H9 (cell line): ENCODE results near the gene ZFP62. TPM values are rescaled to one million over a fixed set of nuclear protein-coding genes. Genes with fewer than 3 reads are reported as not detected.

Experiments used
- DNase-seq: peaks from one replicate; pipeline ENCODE4 v3.0.0-alpha.2; 2017
- H2AFZ ChIP-seq: one replicate; pipeline ENCODE4 v1.6.1; 2013; ENCODE audit warnings: mild to moderate bottlenecking, low read length, control low read depth, moderate library complexity
- H2AK5ac ChIP-seq: 2 replicates; pipeline ENCODE4 v1.6.1; 2013; ENCODE audit warnings: low read length, control low read depth, mixed read lengths; ENCODE audit not compliant: insufficient read length
- H2BK120ac ChIP-seq: one replicate; pipeline ENCODE4 v1.6.1; 2013; ENCODE audit warnings: low read depth, mild to moderate bottlenecking, low read length, control low read depth, inconsistent platforms; ENCODE audit not compliant: poor library complexity, severe bottlenecking
- H2BK12ac ChIP-seq: 2 replicates; pipeline ENCODE4 v1.6.1; 2013; ENCODE audit warnings: low read length, control low read depth, mixed read lengths, low read depth; ENCODE audit not compliant: insufficient read length
- H2BK15ac ChIP-seq: 2 replicates; pipeline ENCODE4 v1.6.1; 2013; ENCODE audit warnings: low read depth, low read length, control low read depth
- H2BK20ac ChIP-seq: one replicate; pipeline ENCODE4 v1.6.1; 2013; ENCODE audit warnings: low read depth, mild to moderate bottlenecking, low read length, control low read depth, inconsistent platforms; ENCODE audit not compliant: poor library complexity, severe bottlenecking
- H2BK5ac ChIP-seq: 2 replicates; pipeline ENCODE4 v1.6.1; 2013; ENCODE audit warnings: low read length, control low read depth, mixed read lengths; ENCODE audit not compliant: insufficient read length
- H3K14ac ChIP-seq: 2 replicates; pipeline ENCODE4 v1.6.1; 2013; ENCODE audit warnings: low read length, control low read depth; ENCODE audit not compliant: insufficient read depth
- H3K18ac ChIP-seq: 2 replicates; pipeline ENCODE4 v1.6.1; 2013; ENCODE audit warnings: low read depth, mild to moderate bottlenecking, mixed read lengths, low read length, control low read depth; ENCODE audit not compliant: insufficient read length
- H3K23ac ChIP-seq: 2 replicates; pipeline ENCODE4 v1.6.1; 2013; ENCODE audit warnings: low read length, control low read depth, mixed read lengths, low read depth; ENCODE audit not compliant: insufficient read length
- H3K23me2 ChIP-seq: 2 replicates; pipeline ENCODE4 v1.6.1; 2013; ENCODE audit warnings: low read depth, mild to moderate bottlenecking, mixed read lengths, low read length, control low read depth; ENCODE audit not compliant: insufficient read length, poor library complexity, severe bottlenecking
- H3K27ac ChIP-seq: 2 replicates; pipeline ENCODE4 v1.5.1; 2013; ENCODE audit warnings: low read length, control low read depth, mixed read lengths, low read depth; ENCODE audit not compliant: insufficient read length
- H3K27me3 ChIP-seq: 2 replicates; pipeline ENCODE4 v1.6.1; 2013; ENCODE audit warnings: low read length, control low read depth, inconsistent platforms; ENCODE audit not compliant: insufficient read depth
- H3K4ac ChIP-seq: 2 replicates; pipeline ENCODE4 v1.6.1; 2013; ENCODE audit warnings: low read depth, mild to moderate bottlenecking, control low read depth, inconsistent platforms, low read length, moderate library complexity
- H3K4me1 ChIP-seq: 2 replicates; pipeline ENCODE4 v1.6.1; 2013; ENCODE audit warnings: low read length, control low read depth, inconsistent platforms; ENCODE audit not compliant: insufficient read depth
- H3K4me2 ChIP-seq: 2 replicates; pipeline ENCODE4 v1.6.1; 2013; ENCODE audit warnings: low read length, control low read depth, mixed read lengths; ENCODE audit not compliant: insufficient read length, insufficient read depth
- H3K56ac ChIP-seq: 2 replicates; pipeline ENCODE4 v1.6.1; 2013; ENCODE audit warnings: low read depth, mild to moderate bottlenecking, mixed read lengths, low read length, control low read depth; ENCODE audit not compliant: insufficient read length
- H3K79me1 ChIP-seq: 2 replicates; pipeline ENCODE4 v1.6.1; 2013; ENCODE audit warnings: low read depth, mild to moderate bottlenecking, moderate library complexity, low read length, control low read depth, inconsistent platforms; ENCODE audit not compliant: insufficient read depth, poor library complexity, severe bottlenecking
- H3K79me2 ChIP-seq: 2 replicates; pipeline ENCODE4 v1.6.1; 2013; ENCODE audit warnings: low read length, control low read depth, inconsistent platforms; ENCODE audit not compliant: insufficient read depth
- H3K9ac ChIP-seq: 2 replicates; pipeline ENCODE4 v1.6.1; 2013; ENCODE audit warnings: low read length, control low read depth, mixed read lengths; ENCODE audit not compliant: insufficient read length; ENCODE audit errors: extremely low read depth
- H3K9me3 ChIP-seq: one replicate; pipeline ENCODE4 v1.6.1; 2013; ENCODE audit warnings: low read depth, low read length, inconsistent platforms; ENCODE audit not compliant: control insufficient read depth
- H3T11ph ChIP-seq: one replicate; pipeline ENCODE4 v1.6.1; 2013; ENCODE audit warnings: mild to moderate bottlenecking, low read length, control low read depth, inconsistent platforms
- H4K20me1 ChIP-seq: one replicate; pipeline ENCODE4 v1.6.1; 2013; ENCODE audit not compliant: control insufficient read depth, insufficient read length, insufficient read depth
- H4K5ac ChIP-seq: 2 replicates; pipeline ENCODE4 v1.6.1; 2013; ENCODE audit warnings: low read depth, mild to moderate bottlenecking, mixed read lengths, low read length, control low read depth; ENCODE audit not compliant: insufficient read length
- H4K8ac ChIP-seq: replicated peaks from 2 replicates; pipeline ENCODE4 v1.6.1; 2013; ENCODE audit warnings: low read length, control low read depth, mixed read lengths, low read depth; ENCODE audit not compliant: insufficient read length
- H4K91ac ChIP-seq: 2 replicates; pipeline ENCODE4 v1.6.1; 2013; ENCODE audit warnings: low read depth, mild to moderate bottlenecking, moderate library complexity, mixed read lengths, low read length, control low read depth; ENCODE audit not compliant: insufficient read length
- H3K27ac Mint-ChIP-seq, 3 experiments: 2 replicates in 2 of 3; 3 replicates in 1 of 3; pipeline ENCODE4 v1.8.0; 2020 to 2021; ENCODE audit warnings: mixed read lengths in 3 of 3, mild to moderate bottlenecking in 1 of 3, moderate library complexity in 1 of 3
- H3K27me3 Mint-ChIP-seq: 2 replicates; pipeline ENCODE4 v1.8.0; 2021; ENCODE audit warnings: low read depth, mild to moderate bottlenecking, moderate library complexity, mixed read lengths
- H3K36me3 Mint-ChIP-seq, 3 experiments: 2 replicates in 2 of 3; 3 replicates in 1 of 3; pipeline ENCODE4 v1.8.0; 2020 to 2021; ENCODE audit warnings: low read depth in 3 of 3, mixed read lengths in 3 of 3; ENCODE audit not compliant: insufficient read depth in 1 of 3
- H3K4me1 Mint-ChIP-seq, 2 experiments: 2 replicates each; pipeline ENCODE4 v1.8.0; 2020; ENCODE audit warnings: mixed read lengths in 2 of 2
- H3K4me3 Mint-ChIP-seq, 2 experiments: 2 replicates in 1 of 2; 3 replicates in 1 of 2; pipeline ENCODE4 v1.8.0; 2020 to 2021; ENCODE audit warnings: mild to moderate bottlenecking in 2 of 2, mixed read lengths in 2 of 2, moderate library complexity in 1 of 2
- H3K9me3 Mint-ChIP-seq, 2 experiments: 2 replicates in 1 of 2; 3 replicates in 1 of 2; pipeline ENCODE4 v1.8.0; 2020; ENCODE audit warnings: mild to moderate bottlenecking in 2 of 2, mixed read lengths in 2 of 2, moderate library complexity in 1 of 2
- CTCF ChIP-seq: fragments of 200-600 bp; sonication (generic); conservative IDR thresholded peaks from 3 replicates; pipeline ENCODE4 v1.8.0; 2021; ENCODE audit warnings: antibody characterized with exemption, mild to moderate bottlenecking
- WGBS: extraction: QIAGEN DNeasy Blood & Tissue Kit; methylation state at CpG from one replicate; pipeline ENCODE4 v1.1.7; 2013; ENCODE audit warnings: missing lambda C conversion rate, low lambda C conversion rate, mixed read lengths; ENCODE audit not compliant: insufficient read length; ENCODE audit errors: extremely low coverage; 5-methylcytosine and 5-hydroxymethylcytosine counted together
- total RNA-seq: library from RNA; stranded (reverse); gene quantifications from 2 replicates; pipeline ENCODE4 v1.2.1, GENCODE V29; 2021

The ZFP62 gene
- total RNA-seq, 1 experiment from 2014 or later: 16.2 TPM

- Histone ChIP-seq H3K4me2 (no peak overlapping the region), H3K14ac (no peak overlapping the region), H4K5ac (no peak overlapping the region), H3K4ac (no peak overlapping the region), H2BK120ac (no peak overlapping the region), H2AK5ac (no peak overlapping the region), H4K8ac (no peak overlapping the region), H3K9ac (no peak overlapping the region), H3K4me1 (peaks cover 4% of the 10 kb centered on the region; the same call in 1 of the 2 replicates), H3K18ac (no peak overlapping the region), H4K20me1 (no peaks in the 10 kb centered on the region), H4K91ac (no peak overlapping the region), H3K27ac (no peak overlapping the region), H3K9me3 (no peaks in the 10 kb centered on the region), H3K27me3 (no peaks in the 10 kb centered on the region), H3K56ac (no peak overlapping the region), H2BK5ac (no peak overlapping the region), H2BK15ac (no peak overlapping the region), H2BK12ac (no peak overlapping the region), H3K23ac (no peak overlapping the region), H3K79me2 (no peaks in the 10 kb centered on the region), H3K79me1 (no peaks in the 10 kb centered on the region), H3K23me2 (no peaks in the 10 kb centered on the region), H2AFZ (no peak overlapping the region), H3T11ph (no peak overlapping the region), H2BK20ac (no peak overlapping the region)
- TF ChIP-seq CTCF: no peak
- Mint-ChIP-seq H3K27me3 (peaks cover 5% of the 10 kb centered on the region), H3K36me3 (peaks cover 4 to 10% (median 4%) of the 10 kb centered on the region in 3 experiments; a peak in 3 of 7 replicates), H3K9me3 (peaks cover 5 to 8% of the 10 kb centered on the region in 2 experiments), H3K4me1 (peaks cover 29 to 39% of the 10 kb centered on the region in 2 experiments), H3K4me3 (no peak overlapping the region; a peak in 1 of 5 replicates), H3K27ac (peak overlapping the region in 2 of 3 experiments; percentile 13 to 44; a peak in 1 of 7 replicates)
- WGBS: no CpG with 5 or more reads among the region's 2 CpGs
- no peak for DNase-seq
Observed at GRCh38 chr5:180910182-180910581, 49.1 kb upstream of the ZFP62 start.
